Hepatocyte (in vitro differentiated cells): ENCODE results near the gene HNRNPCL2.
"Not testable (repeated sequence)": the region's sequence is repeated elsewhere in the genome, so short reads cannot be mapped to it uniquely, and the experiment has no call there.

ENCODE experiments used
- CTCF ChIP-seq: fragments of 200-600 bp; sonication (generic); IDR thresholded peaks from 2 replicates; pipeline ENCODE4 v1.5.1; 2016; ENCODE audit warnings: antibody characterized with exemption, mild to moderate bottlenecking; ENCODE audit not compliant: poor library complexity
- EZH2 ChIP-seq: fragments of 200-600 bp; sonication (generic); IDR thresholded peaks from 2 replicates; pipeline ENCODE4 v1.6.1; 2016; ENCODE audit warnings: antibody characterized with exemption, mild to moderate bottlenecking, borderline replicate concordance
- EZH2phosphoT487 ChIP-seq: fragments of 200-600 bp; sonication (generic); IDR thresholded peaks from one replicate; pipeline ENCODE4 v1.6.1; 2018; ENCODE audit warnings: antibody characterized with exemption, mild to moderate bottlenecking, low read depth, moderate library complexity; ENCODE audit not compliant: unreplicated experiment, severe bottlenecking

GRCh38 chr1:13116754-13117153 lies at the start of gene HNRNPCL2:
- TF ChIP-seq CTCF, EZH2, EZH2phosphoT487: not testable (repeated sequence)
